Activated CD8-positive, alpha-beta memory T cell treated with anti-CD3 and anti-CD28 coated beads, Interleukin-2, amount 10 ng/mL, durations not matched to agents 7 days and 5 days (primary cell): ENCODE results near the gene PLA2G4D. TPM values are rescaled to one million over a fixed set of nuclear protein-coding genes. Genes with fewer than 3 reads are reported as not detected.

Experiments used
- ATAC-seq: fragments of 150-1000 bp; cut with Tn5 transposase; one replicate; pipeline ENCODE4 v1.10.0; 2021; ENCODE audit warnings: moderate library complexity
- CTCF ChIA-PET: fragments of 350-600 bp; sonication (Branson Sonifier 250); formaldehyde crosslinking; loops from one replicate; lab custom pipeline; 2021; ENCODE audit warnings: antibody characterized with exemption; lab: Charles Lee
- DNase-seq: peaks from one replicate; pipeline ENCODE4 v3.0.0-alpha.2; 2020
- H3K27ac Mint-ChIP-seq: one replicate; pipeline ENCODE4 v1.8.0; 2021; ENCODE audit warnings: mild to moderate bottlenecking, mixed read lengths
- H3K27me3 Mint-ChIP-seq: one replicate; pipeline ENCODE4 v1.8.0; 2021; ENCODE audit warnings: mixed read lengths
- H3K36me3 Mint-ChIP-seq: one replicate; pipeline ENCODE4 v1.8.0; 2021; ENCODE audit warnings: mild to moderate bottlenecking, mixed read lengths
- H3K4me1 Mint-ChIP-seq: one replicate; pipeline ENCODE4 v1.8.0; 2021; ENCODE audit warnings: mixed read lengths
- H3K4me3 Mint-ChIP-seq: one replicate; pipeline ENCODE4 v1.8.0; 2021; ENCODE audit warnings: mild to moderate bottlenecking, moderate library complexity, mixed read lengths
- H3K9me3 Mint-ChIP-seq: one replicate; pipeline ENCODE4 v1.8.0; 2022; ENCODE audit warnings: low read depth, mixed read lengths
- total RNA-seq, 2 experiments: library from RNA; stranded (reverse); gene quantifications; one replicate each; pipeline ENCODE4 v1.2.3, GENCODE V29; 2021

Gene PLA2G4D
- total RNA-seq, result not detected

- CTCF ChIA-PET, result interaction anchor here (1.0 to 3.9 kb wide), 3 partner anchors 11 to 105 kb away, joined by 4 to 13 read pairs (median 4); no protein-coding TSS in a partner anchor
- H3K4me1 Mint-ChIP-seq, result peaks cover 1% of the 10 kb centered on the region
- no peak within 1 kb of the TSS for H3K4me3 Mint-ChIP-seq
- peaks cover 18% of the 10 kb centered on the region for H3K27me3 Mint-ChIP-seq
- DNase-seq (no peak), ATAC-seq (no peak)
- no peaks in the 10 kb centered on the region for H3K36me3 Mint-ChIP-seq
- no peak within 1 kb of the TSS for H3K27ac Mint-ChIP-seq
- H3K9me3 Mint-ChIP-seq, result no peaks in the 10 kb centered on the region
Measured at GRCh38 chr15:42094512-42094963, at the start of gene PLA2G4D. TSS of gene PLA2G4D (minus strand) at chr15:42094562. CDS start at chr15:42094459, 103 bp downstream.

GRCh38 chr15:42143356-42143755 is 49.0 kb upstream of the PLA2G4D start:
- H3K9me3 Mint-ChIP-seq, result no peaks in the 10 kb centered on the region
- H3K4me1 Mint-ChIP-seq, result no peaks in the 10 kb centered on the region
- no peak for DNase-seq
- CTCF ChIA-PET, result no interaction called here
- ATAC-seq, result no peak
- H3K27ac Mint-ChIP-seq, result no peak overlapping the region
- peaks cover 5% of the 10 kb centered on the region for H3K27me3 Mint-ChIP-seq
- no peak overlapping the region for H3K4me3 Mint-ChIP-seq
- no peaks in the 10 kb centered on the region for H3K36me3 Mint-ChIP-seq

GRCh38 chr15:42141795-42142667 is 47.7 kb upstream of the PLA2G4D start:
- no peak for ATAC-seq
- Mint-ChIP-seq H3K4me3 (no peak overlapping the region), H3K4me1 (no peaks in the 10 kb centered on the region), H3K36me3 (no peaks in the 10 kb centered on the region), H3K27ac (no peak overlapping the region), H3K9me3 (no peaks in the 10 kb centered on the region), H3K27me3 (peaks cover 5% of the 10 kb centered on the region)
- CTCF ChIA-PET, result interaction anchor here (0.9 to 1.4 kb wide), 2 partner anchors 57 to 243 kb away, joined by 3 read pairs; no protein-coding TSS in a partner anchor
- no peak for DNase-seq

- H3K4me3 Mint-ChIP-seq, result no peak overlapping the region
- H3K36me3 Mint-ChIP-seq, result no peaks in the 10 kb centered on the region
- no peak overlapping the region for H3K27ac Mint-ChIP-seq
- H3K9me3 Mint-ChIP-seq, result no peaks in the 10 kb centered on the region
- DNase-seq, result no peak
- CTCF ChIA-PET, result interaction anchor here (1.4 kb wide), 1 partner anchor 57 kb away, joined by 3 read pairs; no protein-coding TSS in a partner anchor
- H3K4me1 Mint-ChIP-seq, result no peaks in the 10 kb centered on the region
- no peak for ATAC-seq
- H3K27me3 Mint-ChIP-seq, result peaks cover 5% of the 10 kb centered on the region
Measured at GRCh38 chr15:42141246-42141645, 46.9 kb upstream of the PLA2G4D start.

GRCh38 chr15:42140383-42141070 is 46.2 kb upstream of the PLA2G4D start:
- Mint-ChIP-seq H3K4me3 (no peak overlapping the region), H3K27me3 (peaks cover 5% of the 10 kb centered on the region), H3K36me3 (no peaks in the 10 kb centered on the region), H3K9me3 (no peaks in the 10 kb centered on the region), H3K4me1 (no peaks in the 10 kb centered on the region), H3K27ac (no peak overlapping the region)
- DNase-seq, result no peak
- CTCF ChIA-PET, result no interaction called here
- ATAC-seq, result no peak

GRCh38 chr15:42139596-42139995 is 45.2 kb upstream of the PLA2G4D start:
- ATAC-seq, result no peak
- H3K4me1 Mint-ChIP-seq, result no peaks in the 10 kb centered on the region
- no peak for DNase-seq
- CTCF ChIA-PET, result interaction anchor here (0.8 to 2.5 kb wide), 2 partner anchors 14 to 150 kb away, joined by 3 to 19 read pairs; no protein-coding TSS in a partner anchor
- H3K27me3 Mint-ChIP-seq, result peaks cover 5% of the 10 kb centered on the region
- H3K27ac Mint-ChIP-seq, result no peak overlapping the region
- no peaks in the 10 kb centered on the region for H3K36me3 Mint-ChIP-seq
- H3K9me3 Mint-ChIP-seq, result no peaks in the 10 kb centered on the region
- H3K4me3 Mint-ChIP-seq, result no peak overlapping the region

GRCh38 chr15:42138968-42139386 is 44.6 kb upstream of the PLA2G4D start:
- CTCF ChIA-PET, result interaction anchor here (0.8 to 2.5 kb wide), 4 partner anchors 14 to 150 kb away, joined by 3 to 19 read pairs (median 5); no protein-coding TSS in a partner anchor
- no peak overlapping the region for H3K4me3 Mint-ChIP-seq
- no peaks in the 10 kb centered on the region for H3K4me1 Mint-ChIP-seq
- H3K27me3 Mint-ChIP-seq, result peaks cover 5% of the 10 kb centered on the region
- H3K27ac Mint-ChIP-seq, result no peak overlapping the region
- DNase-seq (no peak), ATAC-seq (no peak)
- H3K36me3 Mint-ChIP-seq, result no peaks in the 10 kb centered on the region
- no peaks in the 10 kb centered on the region for H3K9me3 Mint-ChIP-seq

- CTCF ChIA-PET, result interaction anchor here (0.8 to 2.5 kb wide), 5 partner anchors 27 to 149 kb away, joined by 3 to 19 read pairs (median 5); no protein-coding TSS in a partner anchor
- Mint-ChIP-seq H3K36me3 (no peaks in the 10 kb centered on the region), H3K27ac (no peak overlapping the region), H3K9me3 (no peaks in the 10 kb centered on the region), H3K27me3 (peaks cover 6% of the 10 kb centered on the region), H3K4me3 (no peak overlapping the region), H3K4me1 (no peaks in the 10 kb centered on the region)
- DNase-seq (peak; percentile 35), ATAC-seq (no peak)
Measured at GRCh38 chr15:42138411-42138810, 44.0 kb upstream of the PLA2G4D start.

GRCh38 chr15:42137461-42138261 is 43.3 kb upstream of the PLA2G4D start:
- CTCF ChIA-PET, result interaction anchor here (0.6 to 2.5 kb wide), 12 partner anchors 10 to 543 kb away, joined by 3 to 19 read pairs (median 3); no protein-coding TSS in a partner anchor
- H3K27me3 Mint-ChIP-seq, result peaks cover 8% of the 10 kb centered on the region
- ATAC-seq, result peak; percentile 40
- H3K36me3 Mint-ChIP-seq, result no peaks in the 10 kb centered on the region
- no peak overlapping the region for H3K27ac Mint-ChIP-seq
- no peaks in the 10 kb centered on the region for H3K9me3 Mint-ChIP-seq
- H3K4me3 Mint-ChIP-seq, result no peak overlapping the region
- DNase-seq, result peak; percentile 40
- no peaks in the 10 kb centered on the region for H3K4me1 Mint-ChIP-seq

- no peaks in the 10 kb centered on the region for H3K4me1 Mint-ChIP-seq
- no peak overlapping the region for H3K27ac Mint-ChIP-seq
- H3K27me3 Mint-ChIP-seq, result peaks cover 14% of the 10 kb centered on the region
- CTCF ChIA-PET, result interaction anchor here (1.4 to 1.7 kb wide), 3 partner anchors 13 to 147 kb away, joined by 4 to 6 read pairs (median 6); no protein-coding TSS in a partner anchor
- DNase-seq, result no peak
- no peak overlapping the region for H3K4me3 Mint-ChIP-seq
- no peak for ATAC-seq
- no peaks in the 10 kb centered on the region for H3K36me3 Mint-ChIP-seq
- H3K9me3 Mint-ChIP-seq, result no peaks in the 10 kb centered on the region
Measured at GRCh38 chr15:42136513-42136912, 42.2 kb upstream of the PLA2G4D start.

GRCh38 chr15:42135351-42135750 is 41.0 kb upstream of the PLA2G4D start:
- Mint-ChIP-seq H3K36me3 (no peaks in the 10 kb centered on the region), H3K27me3 (peaks cover 22% of the 10 kb centered on the region), H3K4me1 (no peaks in the 10 kb centered on the region), H3K27ac (no peak overlapping the region), H3K4me3 (no peak overlapping the region), H3K9me3 (no peaks in the 10 kb centered on the region)
- no peak for ATAC-seq
- CTCF ChIA-PET, result interaction anchor here (0.8 to 2.1 kb wide), 7 partner anchors 14 to 146 kb away, joined by 3 to 20 read pairs (median 4); partner anchors contain the start of gene PLA2G4F
- no peak for DNase-seq

GRCh38 chr15:42134617-42135245 is 40.4 kb upstream of the PLA2G4D start:
- no peak overlapping the region for H3K4me3 Mint-ChIP-seq
- no peaks in the 10 kb centered on the region for H3K4me1 Mint-ChIP-seq
- no peaks in the 10 kb centered on the region for H3K36me3 Mint-ChIP-seq
- DNase-seq (no peak), ATAC-seq (no peak)
- H3K9me3 Mint-ChIP-seq, result no peaks in the 10 kb centered on the region
- H3K27ac Mint-ChIP-seq, result no peak overlapping the region
- H3K27me3 Mint-ChIP-seq, result peaks cover 27% of the 10 kb centered on the region
- CTCF ChIA-PET, result interaction anchor here (0.8 to 2.1 kb wide), 10 partner anchors 14 to 150 kb away, joined by 3 to 20 read pairs (median 4); partner anchors contain the start of gene PLA2G4F
